HCEC 1CT (cell line): ENCODE measurements around the gene PRMT7.
A peak's percentile ranks its signal among the peaks of the same experiment; 100 is the strongest.

Source experiments
- DNase-seq: peaks from one replicate; pipeline ENCODE4 v3.0.0-alpha.2; 2017

PRMT7 gene

DNA sequence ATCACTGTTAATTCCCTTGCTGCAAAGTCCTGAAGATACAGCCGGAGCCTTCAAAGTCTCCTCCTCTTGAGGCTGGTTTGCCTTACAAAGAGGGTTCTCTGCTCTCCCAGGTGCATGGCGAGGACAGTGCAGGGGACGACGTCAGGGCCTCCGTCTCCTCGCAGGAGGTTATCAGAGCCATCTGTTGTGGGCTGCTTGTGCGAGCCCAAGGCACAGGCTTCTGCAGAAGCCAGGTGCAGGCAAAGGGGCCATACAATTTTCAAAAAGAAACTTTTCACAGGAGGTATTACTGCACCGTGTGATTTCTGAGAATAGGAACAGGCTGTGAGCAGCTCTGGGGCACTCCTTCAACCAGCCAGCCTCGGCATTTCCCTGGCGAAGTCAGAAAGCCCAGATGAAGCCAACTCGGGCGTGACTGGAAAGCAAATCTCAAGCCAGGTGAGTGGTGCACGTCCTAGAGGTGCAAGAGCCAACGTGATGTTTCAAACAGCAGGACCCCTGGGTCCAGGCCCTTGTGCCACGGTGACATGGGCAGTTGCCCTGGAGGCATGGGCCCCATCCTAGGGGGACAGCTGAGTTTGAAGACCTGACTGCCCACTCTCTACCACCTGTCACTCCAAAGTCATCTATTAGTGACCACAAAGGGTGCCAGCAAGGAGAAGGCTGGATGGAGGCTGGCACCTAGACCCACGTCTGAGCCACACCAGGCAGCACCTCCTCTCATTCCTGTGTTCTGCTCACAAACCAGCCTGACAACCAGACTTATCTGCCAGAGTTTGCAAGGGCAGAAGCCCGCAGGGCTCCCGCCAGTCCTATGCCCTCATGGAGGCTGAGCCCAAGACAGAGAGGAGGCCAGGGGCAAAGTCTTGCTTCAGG lies 68.9 kb downstream of the PRMT7 start:
- DNase-seq = no peak

DNA sequence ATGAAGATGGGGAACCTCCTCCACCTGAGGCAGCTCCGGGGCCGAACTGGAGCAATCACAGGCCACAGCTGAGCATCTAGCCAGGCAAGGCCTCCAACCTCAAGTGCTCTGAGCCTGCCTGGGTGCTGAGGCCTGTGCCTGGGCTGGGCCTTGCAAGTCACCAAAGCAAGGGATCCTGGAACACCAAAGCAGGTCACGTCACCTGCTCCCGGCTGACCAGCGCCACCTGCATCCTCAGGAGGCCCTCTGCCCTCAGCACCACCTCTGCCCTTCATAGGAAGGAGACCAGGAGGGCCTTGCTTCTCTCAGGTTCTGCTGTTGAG lies 69.5 kb downstream of the PRMT7 start:
- no peak for DNase-seq

DNA sequence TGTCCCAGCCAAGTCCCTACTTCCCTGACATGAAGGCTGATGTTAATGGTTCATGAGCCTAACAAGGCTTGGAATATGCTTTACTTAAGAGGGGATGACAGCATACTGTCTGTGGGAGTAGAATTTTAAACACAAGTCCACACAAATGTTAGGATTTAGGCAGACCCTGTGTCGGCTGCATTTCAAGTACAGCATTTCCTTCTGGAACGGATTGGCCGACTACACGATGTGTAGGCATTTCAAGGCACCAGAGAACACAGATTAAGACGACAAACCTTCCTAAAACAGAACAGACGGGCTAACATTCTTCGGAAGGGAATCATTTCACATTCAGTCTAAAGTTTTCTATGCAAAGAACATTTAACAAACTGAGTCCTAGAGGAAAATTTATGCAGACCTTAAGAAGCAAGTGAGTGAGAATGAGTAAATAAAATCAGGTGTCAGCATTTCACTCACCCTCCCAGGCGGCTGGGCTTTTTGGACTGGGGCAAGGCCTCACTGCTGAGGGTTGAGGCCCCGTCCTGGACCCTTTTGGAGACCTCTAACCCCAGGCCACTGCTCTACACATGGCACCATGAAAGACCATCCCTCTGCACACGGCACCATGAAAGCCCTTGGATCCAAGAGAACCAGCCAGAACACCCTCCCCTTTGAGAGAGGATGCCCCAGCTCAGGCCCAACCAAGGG lies 70.0 kb downstream of the PRMT7 start:
- DNase-seq = no peak

DNA sequence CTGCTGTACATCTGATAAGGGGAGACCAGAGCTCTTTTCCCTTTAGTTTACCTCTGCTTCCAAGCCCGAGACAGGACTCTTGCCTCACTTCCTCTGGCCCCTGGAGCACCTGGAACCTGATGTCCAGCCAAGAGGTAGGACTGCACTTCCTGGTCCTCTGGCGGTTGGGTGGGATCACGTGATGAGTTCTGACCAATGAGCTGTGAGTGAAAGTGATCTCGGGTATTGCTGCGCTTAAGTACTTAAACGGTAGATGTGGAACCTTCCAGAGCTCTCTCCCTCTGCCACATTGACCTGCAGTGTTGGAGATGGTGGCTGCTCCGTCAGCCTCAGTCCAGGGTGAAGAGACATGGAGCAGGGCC lies 70.5 kb downstream of the PRMT7 start:
- no peak for DNase-seq

GRCh38 chr16:68382296-68382718 lies 71.5 kb downstream of the PRMT7 start:
- DNase-seq = no peak

DNA sequence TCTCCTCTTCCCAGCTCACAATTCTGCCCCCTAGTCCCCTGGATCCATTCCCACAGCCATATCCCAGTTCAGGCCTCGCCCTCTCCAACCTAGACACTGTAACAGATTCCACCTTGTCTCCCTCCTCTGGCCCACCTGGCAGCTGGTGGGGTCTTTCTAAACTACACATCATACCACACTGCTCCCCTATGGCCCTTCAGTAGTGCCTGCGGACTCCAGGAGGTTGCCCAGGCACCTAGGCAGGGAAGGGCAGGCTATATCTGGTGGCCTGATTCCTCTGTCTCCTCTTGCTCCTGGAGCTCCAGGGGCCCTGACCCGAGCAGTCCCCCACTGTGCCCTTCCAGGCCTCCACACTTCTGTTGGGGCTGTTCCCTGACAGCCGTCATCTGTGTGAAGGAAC lies 73.0 kb downstream of the PRMT7 start:
- no peak for DNase-seq

DNA sequence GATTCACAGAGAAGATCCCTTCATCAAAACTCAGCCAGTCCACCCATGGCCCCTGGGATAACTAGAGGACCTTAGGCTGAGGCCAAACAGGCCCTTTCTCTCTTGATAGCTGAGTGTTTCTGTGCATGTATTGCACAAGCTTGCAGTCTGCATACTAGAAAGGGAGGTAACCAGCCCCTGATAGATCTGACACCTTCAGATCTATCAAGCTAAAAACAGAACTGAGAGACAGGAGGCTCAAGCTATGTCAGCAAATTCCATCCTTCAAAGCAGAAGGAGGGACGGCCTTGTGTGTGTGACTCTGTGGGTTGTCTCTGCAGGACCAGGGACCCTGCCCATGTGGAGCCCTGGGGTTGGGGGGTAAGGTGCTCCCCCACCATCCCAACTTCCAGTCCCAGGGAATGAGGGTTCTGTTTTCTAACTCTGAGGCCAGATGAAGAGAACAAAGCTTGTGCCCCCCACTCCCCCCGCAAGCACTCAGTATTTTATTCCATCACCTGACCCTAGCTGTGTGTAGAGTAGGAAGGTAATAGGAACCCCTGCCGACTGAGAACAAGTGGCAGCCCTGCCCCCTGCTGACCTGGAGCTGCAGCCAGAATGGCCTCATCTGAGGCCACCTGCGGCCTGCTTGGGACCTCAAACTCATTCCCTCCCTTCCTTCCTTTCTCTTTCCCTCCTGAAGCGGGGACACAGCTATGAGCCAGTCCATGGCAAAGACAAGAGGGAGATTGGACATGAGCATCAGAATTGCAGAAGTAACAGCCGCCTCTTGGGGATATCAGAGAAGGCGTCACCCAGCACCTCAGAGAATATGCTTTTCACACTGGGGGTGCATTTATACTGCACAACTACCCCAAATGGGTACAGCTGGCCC lies 73.7 kb downstream of the PRMT7 start:
- no peak for DNase-seq

- DNase-seq = no peak
These were observed 74.6 kb downstream of the PRMT7 start for GRCh38 chr16:68385371-68385770.

DNA sequence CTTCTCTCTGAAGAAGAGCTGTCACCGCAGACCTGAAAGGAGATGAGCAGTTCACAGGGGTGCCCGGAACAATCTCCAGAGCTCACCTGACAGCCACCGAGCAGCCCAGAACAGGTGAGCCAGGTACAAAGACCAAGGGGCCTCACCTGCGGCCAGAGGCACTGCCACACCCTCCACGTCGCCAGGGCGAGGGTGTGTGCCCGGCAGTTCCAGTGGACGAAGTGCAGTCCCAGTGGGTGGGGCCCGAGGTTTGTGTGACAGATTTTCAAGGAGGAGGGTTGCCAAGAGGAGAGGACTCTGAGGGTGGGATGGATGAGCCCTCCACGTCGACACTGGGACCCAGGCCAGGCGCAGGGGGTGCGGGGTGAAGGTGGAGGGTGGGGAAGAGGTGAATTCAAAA lies 75.8 kb downstream of the PRMT7 start:
- no peak for DNase-seq

DNA sequence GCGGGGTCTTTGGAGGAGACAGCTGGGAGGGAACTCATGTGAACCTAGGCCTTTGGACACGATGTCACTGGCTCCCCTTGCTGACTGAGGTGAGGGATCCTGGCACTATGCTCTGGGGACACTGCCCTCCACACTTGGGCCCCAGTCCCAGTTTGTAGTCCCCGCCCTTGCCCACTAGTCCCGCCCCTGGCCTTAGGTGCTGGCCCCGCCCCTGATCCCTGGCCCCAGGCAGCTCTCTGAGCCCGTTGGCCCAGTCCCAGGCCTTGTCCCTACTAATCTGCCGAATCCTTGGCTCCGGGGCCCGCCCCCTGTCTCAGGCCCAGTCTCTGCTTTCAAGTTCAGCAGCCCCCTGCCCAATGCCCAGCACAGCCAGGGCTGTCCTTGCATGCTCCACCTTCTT lies 76.5 kb downstream of the PRMT7 start:
- no peak for DNase-seq

DNA sequence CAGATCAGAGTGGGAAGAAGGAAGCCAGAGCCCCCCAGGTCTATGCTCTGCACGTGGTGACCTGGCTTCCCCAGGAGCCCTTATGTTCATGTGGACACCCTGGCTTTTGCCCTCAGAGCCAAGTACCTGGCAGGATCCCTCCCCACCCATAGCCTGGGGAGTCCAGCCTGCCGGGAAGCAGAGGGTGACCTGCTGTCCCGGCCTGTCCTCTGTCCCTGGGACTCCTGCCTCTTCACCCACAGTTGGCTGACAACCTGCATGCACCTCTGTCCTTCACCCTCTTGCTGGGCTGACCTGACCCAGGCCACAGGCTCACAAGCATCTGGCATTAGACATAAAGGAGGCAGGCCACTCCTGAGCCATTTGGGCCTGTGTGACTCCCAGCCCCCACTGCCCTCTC lies 77.3 kb downstream of the PRMT7 start:
- DNase-seq = no peak

DNA sequence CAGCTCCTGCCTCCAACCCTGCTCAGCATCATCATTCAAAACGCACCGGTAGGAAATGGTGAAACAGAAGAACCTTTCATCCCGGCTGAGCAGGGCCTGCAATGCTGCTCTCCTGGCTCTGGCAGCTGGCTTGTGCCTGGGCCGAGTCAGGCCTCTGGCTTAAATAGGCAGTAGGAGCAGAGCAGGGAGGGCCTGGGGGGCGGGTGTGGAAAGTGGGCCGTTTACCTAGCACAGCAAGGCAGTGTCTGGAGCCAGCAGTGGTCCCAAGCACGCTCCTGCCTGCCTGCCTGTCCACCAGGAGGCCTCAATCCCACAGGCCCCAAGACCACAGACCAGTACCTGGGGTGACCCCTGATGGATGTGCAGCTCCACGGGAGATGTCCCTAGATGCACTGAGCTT lies 78.2 kb downstream of the PRMT7 start:
- DNase-seq = no peak

DNA sequence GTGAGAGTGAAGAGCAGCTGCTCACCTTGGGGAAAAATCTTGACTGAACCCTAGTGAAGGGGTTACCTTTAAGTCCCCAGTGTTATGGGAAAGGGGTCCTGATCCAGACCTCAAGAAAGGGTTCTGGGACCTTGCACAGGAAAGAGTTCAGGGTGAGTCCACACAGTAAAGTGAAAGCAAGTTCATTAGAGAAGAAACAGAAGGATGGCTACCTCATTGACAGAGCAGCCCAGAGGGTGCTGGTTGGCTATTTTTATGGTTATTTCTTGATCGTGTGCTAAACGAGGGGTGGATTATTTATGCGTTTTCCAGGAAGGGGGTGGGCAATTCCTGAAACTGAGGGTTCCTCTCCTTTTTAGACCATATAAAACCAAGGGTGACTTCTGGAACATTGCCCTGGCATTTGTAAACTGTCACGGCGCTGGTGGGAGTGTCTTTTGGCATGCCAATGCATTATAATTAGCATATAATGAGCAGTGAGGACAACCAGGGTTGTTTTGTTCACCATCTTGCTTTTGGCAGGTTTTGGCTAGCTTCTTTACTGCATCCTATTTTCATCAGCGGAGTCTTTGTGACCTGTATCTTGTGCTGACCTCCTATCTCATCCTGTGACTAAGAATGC lies 79.0 kb downstream of the PRMT7 start:
- no peak for DNase-seq

- DNase-seq = no peak
These were observed 82.5 kb downstream of the PRMT7 start for GRCh38 chr16:68393333-68393732.

DNA sequence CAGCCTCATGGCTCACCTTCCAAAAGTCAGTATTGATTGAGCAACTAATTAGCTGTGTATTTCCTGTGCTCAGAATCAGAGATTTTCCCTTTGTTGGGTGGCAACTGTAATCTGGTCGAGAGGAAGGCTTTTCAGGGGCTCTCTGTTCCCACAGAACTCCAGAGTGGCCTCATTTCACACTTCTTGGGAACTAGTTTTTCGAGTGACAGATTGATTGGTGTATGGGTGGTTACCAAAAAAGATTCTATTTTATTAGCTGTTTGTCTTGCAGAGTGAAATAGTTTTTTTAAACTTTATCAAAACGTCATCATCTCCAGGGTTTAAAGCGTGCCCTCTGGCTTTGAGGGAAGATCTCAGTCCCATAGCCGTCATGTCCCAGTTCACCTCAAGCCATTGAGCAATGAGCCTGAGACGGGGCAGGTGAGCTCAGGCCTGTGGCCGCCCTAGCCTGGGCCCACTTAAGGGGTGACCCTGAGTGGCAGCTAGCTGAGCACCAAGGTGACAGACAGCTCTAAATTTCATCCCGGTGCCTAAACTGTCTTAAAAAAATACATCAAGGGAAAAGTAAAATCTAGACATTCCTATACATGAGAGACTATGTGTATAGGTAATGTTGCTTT lies 84.5 kb downstream of the PRMT7 start:
- no peak for DNase-seq

DNA sequence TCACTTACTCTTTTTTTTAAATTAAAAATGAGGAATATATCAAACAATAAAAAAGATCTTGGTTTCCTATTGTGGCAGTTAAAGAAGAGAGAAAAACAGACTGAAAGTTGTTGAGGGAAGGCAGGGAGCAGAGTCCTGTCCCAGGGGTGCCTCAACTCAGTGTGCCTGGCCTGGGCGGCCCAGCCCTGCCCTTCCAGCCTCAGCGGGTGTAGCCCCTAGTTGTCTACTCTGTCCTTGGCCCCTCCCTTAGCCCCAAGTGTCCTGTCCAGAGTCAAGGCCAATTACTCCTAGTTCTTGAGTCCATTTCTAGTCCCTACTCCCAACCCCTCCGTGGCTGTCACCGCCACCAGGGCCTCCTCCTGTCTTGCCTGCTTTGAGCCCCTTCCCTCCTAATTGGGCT lies 85.0 kb downstream of the PRMT7 start:
- DNase-seq = no peak

DNA sequence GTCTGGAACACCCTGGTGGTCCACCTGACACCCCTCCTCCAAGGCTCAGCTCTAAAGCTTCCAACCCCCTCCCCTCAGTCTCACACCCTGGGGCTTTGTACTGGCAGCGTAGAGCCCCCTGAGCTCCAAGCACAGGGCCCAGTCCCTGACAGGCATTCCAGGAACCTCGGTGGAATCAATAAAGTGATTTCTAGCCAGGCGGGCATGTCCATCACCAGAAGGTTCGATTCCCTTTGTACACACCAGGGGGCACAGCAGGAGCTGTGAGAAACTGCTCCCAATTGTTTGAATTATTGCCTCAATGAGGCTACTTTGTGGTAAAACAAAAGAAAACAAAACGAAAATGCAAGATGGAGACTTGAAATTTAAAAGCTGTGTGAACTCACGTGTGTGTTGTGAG lies 85.7 kb downstream of the PRMT7 start:
- peak; percentile 43 for DNase-seq

DNA sequence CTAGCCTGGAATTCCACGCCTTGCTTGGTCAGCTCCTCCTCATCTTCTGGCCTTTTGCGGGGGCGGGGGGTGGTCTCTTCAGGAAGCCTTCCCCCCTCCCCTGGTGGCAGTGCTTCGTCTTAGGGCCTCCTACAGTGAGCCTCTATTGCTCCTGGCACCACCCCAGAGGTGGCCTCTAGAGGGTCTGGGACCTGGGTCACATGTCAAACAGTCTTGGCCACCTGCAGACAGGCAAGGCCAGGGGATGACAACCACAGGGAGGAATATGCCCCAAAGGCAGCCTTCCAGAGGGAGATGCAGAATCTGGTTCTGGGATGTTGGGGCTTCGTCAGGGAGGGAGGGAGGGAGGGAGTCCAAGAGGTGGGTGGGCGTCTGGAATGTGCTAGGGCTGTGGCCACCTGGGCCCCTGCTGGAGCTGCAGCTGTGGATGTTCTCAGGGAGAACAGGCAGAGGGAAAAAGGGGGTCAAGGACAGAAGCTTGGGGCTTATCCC lies 86.9 kb downstream of the PRMT7 start:
- DNase-seq = no peak

- DNase-seq = no peak
These were observed 88.6 kb downstream of the PRMT7 start for GRCh38 chr16:68399456-68399855.

GRCh38 chr16:68400083-68400923 lies 89.5 kb downstream of the PRMT7 start:
- DNase-seq = no peak

- DNase-seq = no peak
These were observed 90.2 kb downstream of the PRMT7 start for GRCh38 chr16:68400924-68401460.
